ENCODE measurements around the gene PPP1R1C.

- TF ChIP-seq EZH2 (IDR thresholded peaks at IDR 0.05; ENCODE audit: low read depth, unreplicated experiment) (no peak), REST (IDR thresholded peaks at IDR 0.05; ENCODE audit: unreplicated experiment) (no peak), CTCF (conservative IDR thresholded peaks at IDR 0.05; ENCODE audit: low read depth in 2 of 2) (peak in 1 of 2 experiments; percentile 63; a peak in 3 of 4 replicates), POLR2AphosphoS5 (IDR thresholded peaks at IDR 0.05; ENCODE audit: low read depth) (no peak), EZH2phosphoT487 (IDR thresholded peaks at IDR 0.05; ENCODE audit: unreplicated experiment) (no peak), ZNF114 (CRISPR knock-in tag; IDR thresholded peaks at IDR 0.05) (no peak), CREB1 (CRISPR knock-in tag; IDR thresholded peaks at IDR 0.05; ENCODE audit: low read depth) (no peak)
These were observed 115.6 kb downstream of the PPP1R1C start for GRCh38 chr2:182101263-182101662.

All from GM23338 (cell line).